ENCODE results near the gene KDM1A.
"Not testable (repeated sequence)": the region's sequence is repeated elsewhere in the genome, so short reads cannot be mapped to it uniquely, and the experiment has no call there.

DNA sequence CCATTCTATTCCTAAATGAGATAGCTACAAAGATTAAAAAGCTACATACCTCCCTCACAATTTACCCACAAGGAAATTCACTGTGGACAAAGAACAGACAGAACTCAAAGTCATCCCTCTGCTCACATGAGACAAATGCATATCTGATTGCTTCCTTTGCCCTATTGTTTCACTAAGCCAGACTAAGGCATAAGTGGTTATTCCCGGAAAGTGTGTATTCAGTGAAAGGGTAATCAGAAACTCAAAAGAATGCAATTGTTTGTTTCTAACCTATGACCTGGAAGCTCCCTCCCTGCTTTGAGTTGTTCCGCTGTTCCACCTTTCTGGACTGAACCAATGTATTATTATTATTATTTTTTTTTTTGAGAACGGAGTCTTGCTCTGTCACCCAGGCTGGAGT is 14.5 kb upstream of the KDM1A start:
- TF ChIP-seq CTCF, POLR2AphosphoS5, POLR2A (IDR thresholded peaks at IDR 0.05): not testable (repeated sequence)
